Skin epidermis (tissue), 12 donors: Measurements from ENCODE around the gene RPS15.

Source experiments
- H3K27ac ChIP-seq, 21 experiments: fragments of 200-600 bp; sonication (generic) in 11 of 21; one replicate each; pipeline ENCODE4 v1.5.0; 2020; ENCODE audit warnings: mild to moderate bottlenecking in 3 of 21, inconsistent platforms in 2 of 21, moderate library complexity in 2 of 21
- H3K4me3 ChIP-seq, 7 experiments: fragments of 200-600 bp; sonication (generic) in 2 of 7; one replicate each; pipeline ENCODE4 v1.5.0; 2020; ENCODE audit warnings: inconsistent platforms in 2 of 7, mild to moderate bottlenecking in 2 of 7, moderate library complexity in 1 of 7

The RPS15 gene

GRCh38 chr19:1465191-1466016, 27.2 kb downstream of the RPS15 start:
- Histone ChIP-seq H3K27ac (no peak overlapping the region), H3K4me3 (no peak overlapping the region)

GRCh38 chr19:1466018-1466460, 27.8 kb downstream of the RPS15 start:
- no peak overlapping the region for H3K4me3 ChIP-seq
- no peak overlapping the region for H3K27ac ChIP-seq

- H3K4me3 ChIP-seq, result peak overlapping the region in 1 of 7 experiments; percentile 4
Observed at GRCh38 chr19:1466461-1467214, 28.4 kb downstream of the RPS15 start.

GRCh38 chr19:1467215-1467489, 29.0 kb downstream of the RPS15 start:
- Histone ChIP-seq H3K27ac (no peak overlapping the region), H3K4me3 (peak overlapping the region in 1 of 7 experiments; percentile 4)

More at GRCh38 chr19:1466461-1467214, 28.4 kb downstream of the RPS15 start:
- H3K27ac ChIP-seq, result no peak overlapping the region

GRCh38 chr19:1467490-1468273, 29.5 kb downstream of the RPS15 start:
- no peak overlapping the region for H3K27ac ChIP-seq
- peak overlapping the region in 2 of 7 experiments; percentile 4 to 14 for H3K4me3 ChIP-seq

- Histone ChIP-seq H3K27ac (no peak overlapping the region), H3K4me3 (peak overlapping the region in 3 of 7 experiments; percentile 0 to 41 (median 21))
Observed at GRCh38 chr19:1468274-1468820, 30.2 kb downstream of the RPS15 start.

- Histone ChIP-seq H3K4me3 (peak overlapping the region in 4 of 7 experiments; percentile 0 to 42 (median 31)), H3K27ac (no peak overlapping the region)
Observed at GRCh38 chr19:1468821-1469254, 30.6 kb downstream of the RPS15 start.

GRCh38 chr19:1469255-1470054, 31.3 kb downstream of the RPS15 start:
- peak overlapping the region; percentile 15 to 42 (median 27) for H3K4me3 ChIP-seq
- peak overlapping the region in 1 of 21 experiments; percentile 12 for H3K27ac ChIP-seq

GRCh38 chr19:1470055-1470304, 31.8 kb downstream of the RPS15 start:
- Histone ChIP-seq H3K4me3 (peak overlapping the region; percentile 15 to 42 (median 27)), H3K27ac (peak overlapping the region in 1 of 21 experiments; percentile 12)

GRCh38 chr19:1470305-1471009, 32.3 kb downstream of the RPS15 start:
- peak overlapping the region; percentile 15 to 42 (median 27) for H3K4me3 ChIP-seq
- H3K27ac ChIP-seq, result peak overlapping the region in 2 of 21 experiments; percentile 12 to 18

- peak overlapping the region; percentile 15 to 42 (median 27) for H3K4me3 ChIP-seq
- no peak overlapping the region for H3K27ac ChIP-seq
Observed at GRCh38 chr19:1471010-1471514, 32.9 kb downstream of the RPS15 start.

- no peak overlapping the region for H3K27ac ChIP-seq
- peak overlapping the region in 1 of 7 experiments; percentile 41 for H3K4me3 ChIP-seq
Observed at GRCh38 chr19:1471515-1472160, 33.4 kb downstream of the RPS15 start.

GRCh38 chr19:1472231-1473084, 34.3 kb downstream of the RPS15 start:
- H3K4me3 ChIP-seq, result no peak overlapping the region

GRCh38 chr19:1473085-1473851, 35.1 kb downstream of the RPS15 start:
- H3K27ac ChIP-seq, result no peak overlapping the region
- H3K4me3 ChIP-seq, result no peak overlapping the region

More at GRCh38 chr19:1472231-1473084, 34.3 kb downstream of the RPS15 start:
- no peak overlapping the region for H3K27ac ChIP-seq

GRCh38 chr19:1474011-1474764, 36.0 kb downstream of the RPS15 start:
- Histone ChIP-seq H3K4me3 (no peak overlapping the region), H3K27ac (no peak overlapping the region)
